GM19025 (cell line): Measurements from ENCODE around the gene RFC4.

Source experiments
- ATAC-seq: cut with Tn5 transposase; IDR thresholded peaks from one replicate; pipeline ENCODE4 v1.9.1; 2021; ENCODE audit warnings: mild to moderate bottlenecking, low read depth, moderate library complexity; ENCODE audit not compliant: unreplicated experiment

The RFC4 gene

GRCh38 chr3:186788482-186789370, 17.6 kb downstream of the RFC4 start:
- ATAC-seq, result no peak

DNA sequence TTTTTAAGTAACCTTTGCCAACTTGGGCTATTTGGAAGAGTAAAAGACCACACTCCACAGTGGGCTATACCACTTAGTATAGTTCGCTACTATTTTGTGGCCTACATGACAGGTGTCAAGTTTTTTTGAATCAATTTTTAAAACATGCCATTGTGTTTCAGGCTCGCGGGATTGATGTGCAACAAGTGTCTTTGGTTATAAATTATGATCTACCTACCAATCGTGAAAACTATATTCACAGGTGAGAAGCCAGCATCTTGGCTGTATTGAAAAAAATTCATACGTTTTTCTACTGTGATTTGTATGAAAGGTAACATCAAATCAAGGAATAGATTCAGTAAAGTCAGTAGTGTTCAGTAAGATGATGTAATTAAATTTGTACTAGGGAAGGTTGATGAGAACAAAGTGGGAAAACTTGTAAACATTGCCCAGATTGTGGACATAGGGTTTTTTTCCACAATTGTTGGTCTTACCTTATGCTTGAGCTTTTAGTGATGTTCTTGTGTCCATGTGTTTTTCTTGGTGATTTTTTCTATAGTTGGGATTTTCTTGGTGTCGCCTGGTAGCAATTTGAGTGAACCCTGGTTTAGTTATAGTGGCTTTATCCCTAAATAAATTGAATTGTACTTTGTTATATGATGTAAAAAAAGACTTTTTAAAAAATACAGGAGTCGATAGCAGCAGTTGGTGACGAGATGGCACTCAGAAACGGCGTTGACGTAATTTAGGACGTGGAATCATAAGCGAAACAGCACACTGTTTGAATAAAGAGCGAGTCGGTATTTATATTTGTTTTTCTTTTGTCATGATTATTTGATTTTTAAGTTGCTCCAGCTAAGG, 18.4 kb downstream of the RFC4 start:
- ATAC-seq, result no peak

- ATAC-seq, result no peak
Measured at GRCh38 chr3:186786922-186787321, 19.4 kb downstream of the RFC4 start.

- no peak for ATAC-seq
Measured at GRCh38 chr3:186785495-186786018, 20.7 kb downstream of the RFC4 start.

- no peak for ATAC-seq
Measured at GRCh38 chr3:186784820-186785494, 21.3 kb downstream of the RFC4 start.

DNA sequence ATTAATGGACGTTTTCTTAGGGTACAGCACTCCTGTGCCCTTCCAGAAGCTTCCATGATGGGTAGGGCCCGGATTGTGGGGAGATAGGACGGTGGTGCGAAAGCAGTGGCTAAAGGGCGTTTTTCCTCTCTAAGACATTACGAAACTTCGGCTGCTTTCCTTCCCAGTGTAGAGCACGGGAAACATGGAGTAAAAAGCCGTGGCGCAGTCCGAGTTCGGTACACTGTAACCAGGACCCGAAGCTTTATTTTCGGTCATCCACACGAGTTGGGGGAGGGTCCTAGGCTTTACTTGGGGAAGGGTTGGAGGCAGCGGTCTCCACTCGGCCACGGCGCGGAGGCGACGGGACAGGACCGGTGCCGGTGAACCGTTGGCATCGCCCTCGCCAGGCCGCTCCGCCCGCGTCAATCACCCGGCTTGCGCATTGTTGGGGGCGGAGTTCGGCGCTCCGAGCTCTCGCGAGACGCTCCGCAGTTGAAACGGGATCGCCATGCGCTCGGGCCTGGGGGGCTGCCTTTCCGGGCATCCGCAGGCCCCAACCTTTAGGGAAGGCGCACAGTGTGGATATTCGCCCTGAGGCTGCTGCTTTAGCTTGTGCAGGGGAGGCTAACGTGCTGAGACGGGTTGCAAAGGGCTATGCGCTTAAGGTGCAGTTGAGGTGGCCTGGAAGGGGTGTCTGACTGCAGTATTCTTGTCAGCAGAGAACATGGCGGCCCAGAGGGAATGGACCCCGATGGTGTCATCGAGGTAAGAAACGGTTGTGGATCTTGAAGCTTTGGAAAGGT, 22.4 kb downstream of the RFC4 start:
- peak; percentile 56 for ATAC-seq

GRCh38 chr3:186783058-186783730, 23.1 kb downstream of the RFC4 start, which contains the start of gene EIF4A2:
TSS of gene EIF4A2 (plus strand) at chr3:186783577. CDS start at chr3:186783611, 34 bp downstream.
- ATAC-seq, result peak; percentile 54

- no peak for ATAC-seq
Measured at GRCh38 chr3:186782542-186783057, 23.7 kb downstream of the RFC4 start.

- no peak for ATAC-seq
Measured at GRCh38 chr3:186779204-186779603, 27.1 kb downstream of the RFC4 start.

DNA sequence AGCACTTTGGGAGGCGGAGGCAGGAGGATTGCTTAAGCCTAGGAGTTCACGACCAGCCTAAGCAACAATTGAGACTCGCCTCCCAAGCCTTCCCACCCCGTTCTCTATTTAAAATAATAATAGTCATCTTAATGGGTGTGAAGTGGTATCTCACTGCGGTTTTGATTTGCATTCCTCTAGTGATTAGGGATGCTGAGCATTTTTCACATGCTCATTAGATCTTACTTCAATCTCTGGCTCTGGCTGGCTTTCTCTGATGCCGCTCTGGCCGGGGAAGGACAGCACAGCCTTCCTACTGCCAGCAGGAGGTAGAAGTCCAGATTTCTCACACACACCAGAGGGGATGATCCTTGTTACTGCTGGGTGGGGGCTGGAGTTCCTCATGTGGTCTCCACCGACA, 30.3 kb downstream of the RFC4 start:
- no peak for ATAC-seq

DNA sequence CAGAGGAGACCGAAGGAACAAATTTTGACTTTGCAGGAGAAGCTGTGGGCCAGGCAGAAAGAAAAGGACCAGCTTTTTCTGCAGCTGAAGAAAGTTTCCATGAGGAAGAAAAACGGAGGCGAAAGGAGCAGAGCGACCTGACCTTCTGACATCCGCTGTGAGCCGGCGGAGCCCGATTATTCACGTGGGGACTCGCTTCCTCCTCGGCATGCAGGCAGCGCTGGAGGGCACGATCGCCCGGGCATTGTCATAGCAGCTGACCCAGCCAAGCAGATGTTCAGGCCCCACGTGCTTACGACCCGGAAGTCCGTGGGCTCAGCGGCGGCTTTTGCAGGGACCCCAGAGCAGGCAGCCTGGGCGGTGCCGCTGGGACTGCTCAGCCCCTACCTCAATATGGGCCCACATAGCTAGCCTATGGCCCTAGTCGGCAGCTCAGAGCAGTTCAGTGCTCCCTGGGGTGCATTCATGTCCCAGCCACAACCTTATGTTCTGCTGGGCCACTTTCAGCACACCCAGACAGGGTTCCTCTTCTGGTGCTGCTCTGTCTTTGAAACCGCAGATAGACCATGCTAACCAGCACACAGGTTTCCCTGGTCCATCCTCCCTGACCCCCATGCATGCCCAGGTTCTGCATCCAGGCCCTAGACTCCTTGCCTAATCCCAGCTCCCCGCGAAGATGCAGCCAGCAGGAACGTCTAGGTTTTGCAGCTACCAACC, 33.4 kb downstream of the RFC4 start:
- peak; percentile 89 for ATAC-seq

GRCh38 chr3:186772281-186772694, 34.0 kb downstream of the RFC4 start:
- peak; percentile 26 for ATAC-seq

GRCh38 chr3:186760897-186761447, 45.3 kb downstream of the RFC4 start:
- ATAC-seq, result no peak

- no peak for ATAC-seq
Measured at GRCh38 chr3:186760141-186760833, 46.0 kb downstream of the RFC4 start.

- ATAC-seq, result no peak
Measured at GRCh38 chr3:186759231-186759930, 46.9 kb downstream of the RFC4 start.

DNA sequence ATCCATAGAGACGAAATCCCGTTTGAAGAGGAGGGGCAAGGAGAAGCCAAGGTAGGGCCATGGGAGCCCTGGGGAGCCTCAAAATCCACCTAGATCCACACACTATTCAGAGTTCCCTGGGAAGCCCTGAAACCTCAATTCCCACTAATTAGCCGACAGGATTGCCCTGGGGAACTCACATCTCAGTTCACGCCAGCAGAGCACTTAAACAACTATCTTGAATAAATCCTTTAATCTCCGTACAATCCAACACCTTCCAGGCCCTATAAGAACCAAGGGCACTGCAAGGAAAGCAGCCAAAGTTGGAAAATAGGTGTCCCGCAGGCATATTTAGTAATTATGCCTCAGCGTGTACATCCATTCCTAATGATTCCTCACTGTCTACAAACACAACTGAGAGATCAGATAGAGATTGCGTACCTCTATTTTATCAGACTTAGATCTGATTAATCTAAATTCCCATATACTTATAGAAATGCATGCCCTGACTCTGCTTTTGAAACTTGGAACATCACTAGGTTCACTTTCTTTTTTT, 48.5 kb downstream of the RFC4 start:
- no peak for ATAC-seq

DNA sequence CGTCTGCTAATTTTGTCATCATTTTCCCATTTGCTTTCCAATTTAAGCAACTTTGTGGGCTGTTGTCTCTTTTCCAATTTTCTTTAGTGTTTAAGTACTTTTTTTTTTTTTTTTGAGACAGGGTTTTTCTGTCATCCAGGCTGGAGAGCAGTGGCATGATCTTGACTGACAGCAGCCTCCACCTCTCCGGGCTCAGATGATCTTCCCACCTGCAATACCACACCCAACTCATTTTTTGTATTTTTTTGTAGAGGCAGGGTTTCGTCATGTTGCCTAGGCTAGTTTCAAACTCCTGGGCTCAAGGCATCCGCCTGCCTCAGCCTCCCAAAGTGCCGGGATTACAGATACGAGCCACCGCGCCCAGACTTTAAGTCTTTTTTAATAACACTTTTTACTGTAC, 49.1 kb downstream of the RFC4 start:
- ATAC-seq, result no peak
